ENCODE measurements around the gene INPP5A.
"Not testable (repeated sequence)": the region's sequence is repeated elsewhere in the genome, so short reads cannot be mapped to it uniquely, and the experiment has no call there.

Gene INPP5A

GRCh38 chr10:132792099-132792498 lies 254.5 kb downstream of the INPP5A start:
- DNase-seq (ENCODE audit: low read depth in 1 of 2, low spot score in 1 of 2), result not testable (repeated sequence)

- no peak for DNase-seq (ENCODE audit: low read depth in 1 of 2, low spot score in 1 of 2)
Observed at GRCh38 chr10:132792796-132793195, 255.2 kb downstream of the INPP5A start.

GRCh38 chr10:132793213-132793612 lies 255.6 kb downstream of the INPP5A start:
- no peak for DNase-seq (ENCODE audit: low read depth in 1 of 2, low spot score in 1 of 2)

- no peak for DNase-seq (ENCODE audit: low read depth in 1 of 2, low spot score in 1 of 2)
Observed at GRCh38 chr10:132793871-132794849, 256.6 kb downstream of the INPP5A start.

GRCh38 chr10:132796846-132797245 lies 259.3 kb downstream of the INPP5A start:
- no peak for DNase-seq (ENCODE audit: low read depth in 1 of 2, low spot score in 1 of 2)

GRCh38 chr10:132797986-132798385 lies 260.4 kb downstream of the INPP5A start:
- not testable (repeated sequence) for DNase-seq (ENCODE audit: low read depth in 1 of 2, low spot score in 1 of 2)

- no peak for DNase-seq (ENCODE audit: low read depth in 1 of 2, low spot score in 1 of 2)
Observed at GRCh38 chr10:132798403-132798802, 260.8 kb downstream of the INPP5A start.

GRCh38 chr10:132798876-132799275 lies 261.3 kb downstream of the INPP5A start:
- no peak for DNase-seq (ENCODE audit: low read depth in 1 of 2, low spot score in 1 of 2)

- no peak for DNase-seq (ENCODE audit: low read depth in 1 of 2, low spot score in 1 of 2)
Observed at GRCh38 chr10:132799865-132800264, 262.3 kb downstream of the INPP5A start.

- DNase-seq (ENCODE audit: low read depth in 1 of 2, low spot score in 1 of 2), result no peak
Observed at GRCh38 chr10:132802048-132802447, 264.5 kb downstream of the INPP5A start.

GRCh38 chr10:132802694-132803320 lies 265.2 kb downstream of the INPP5A start:
- no peak for DNase-seq (ENCODE audit: low read depth in 1 of 2, low spot score in 1 of 2)

- DNase-seq (ENCODE audit: low read depth in 1 of 2, low spot score in 1 of 2), result no peak
Observed at GRCh38 chr10:132803416-132804210, 266.0 kb downstream of the INPP5A start.

GRCh38 chr10:132804287-132804686 lies 266.7 kb downstream of the INPP5A start:
- no peak for DNase-seq (ENCODE audit: low read depth in 1 of 2, low spot score in 1 of 2)

GRCh38 chr10:132804785-132805426 lies 267.3 kb downstream of the INPP5A start:
- no peak for DNase-seq (ENCODE audit: low read depth in 1 of 2, low spot score in 1 of 2)

GRCh38 chr10:132805599-132805998 lies 268.0 kb downstream of the INPP5A start:
- DNase-seq (ENCODE audit: low read depth in 1 of 2, low spot score in 1 of 2), result no peak

- DNase-seq (ENCODE audit: low read depth in 1 of 2, low spot score in 1 of 2), result no peak
Observed at GRCh38 chr10:132806110-132806509, 268.5 kb downstream of the INPP5A start.

- DNase-seq (ENCODE audit: low read depth in 1 of 2, low spot score in 1 of 2), result no peak
Observed at GRCh38 chr10:132806561-132807003, 269.0 kb downstream of the INPP5A start.

GRCh38 chr10:132807621-132808049 lies 270.0 kb downstream of the INPP5A start:
- DNase-seq (ENCODE audit: low read depth in 1 of 2, low spot score in 1 of 2), result no peak

GRCh38 chr10:132808383-132809231 lies 271.0 kb downstream of the INPP5A start:
- DNase-seq (ENCODE audit: low read depth in 1 of 2, low spot score in 1 of 2), result no peak
